AG04449 (cell line): ENCODE results near the gene NARF.

Experiments used
- CTCF ChIA-PET: fragments of 350-600 bp; formaldehyde crosslinking; extraction: SDS; loops from one replicate; lab custom pipeline; 2021; ENCODE audit warnings: antibody characterized with exemption; lab: Yijun Ruan, JAX
- POLR2A ChIA-PET: fragments of 400-600, 350-600 bp; formaldehyde crosslinking; extraction: SDS; loops from one replicate; lab custom pipeline; 2020; ENCODE audit warnings: antibody characterized with exemption, inconsistent platforms; lab: Yijun Ruan, JAX
- DNase-seq: peaks from one replicate; pipeline ENCODE4 v3.0.0-alpha.2; 2010; ENCODE audit warnings: low read depth, low spot score
- H3K4me3 ChIP-seq: 2 replicates; pipeline ENCODE4 v1.5.1; 2011; ENCODE audit warnings: low read depth, mild to moderate bottlenecking, control low read depth, low read length
- CTCF ChIP-seq: IDR thresholded peaks from one replicate; pipeline ENCODE4 v1.5.1; 2011; ENCODE audit warnings: mild to moderate bottlenecking, moderate library complexity, low read length, control low read depth, inconsistent platforms; ENCODE audit not compliant: insufficient read depth; ENCODE audit errors: missing control alignments

NARF gene

GRCh38 chr17:82495844-82496528, 37.4 kb downstream of the NARF start:
- POLR2A ChIA-PET = no interaction called here
- no peak for DNase-seq
- CTCF ChIA-PET = interaction anchor here (0.8 to 3.6 kb wide), 8 partner anchors 8 to 58 kb away, joined by 3 to 19 read pairs (median 5); no protein-coding TSS in a partner anchor
- no peak for TF ChIP-seq CTCF
- no peak overlapping the region for H3K4me3 ChIP-seq

GRCh38 chr17:82496529-82497434, 38.2 kb downstream of the NARF start:
- ChIA-PET CTCF (interaction anchor here (0.8 to 3.6 kb wide), 5 partner anchors 7 to 57 kb away, joined by 3 to 19 read pairs (median 5); no protein-coding TSS in a partner anchor), POLR2A (interaction anchor here (0.6 kb wide), 1 partner anchor 71 kb away, joined by 3 read pairs; no protein-coding TSS in a partner anchor)
- no peak for DNase-seq
- H3K4me3 ChIP-seq = peak overlapping the region; percentile 67
- TF ChIP-seq CTCF = no peak

- H3K4me3 ChIP-seq = peak overlapping the region; percentile 62
- DNase-seq = no peak
- ChIA-PET POLR2A (interaction anchor here (0.6 kb wide), 1 partner anchor 72 kb away, joined by 3 read pairs; no protein-coding TSS in a partner anchor), CTCF (interaction anchor here (0.9 to 3.6 kb wide), 3 partner anchors 51 to 146 kb away, joined by 3 to 19 read pairs (median 3); no protein-coding TSS in a partner anchor)
- TF ChIP-seq CTCF = no peak
Measured at GRCh38 chr17:82497483-82498405, 39.2 kb downstream of the NARF start.

- no peak for DNase-seq
- no peak overlapping the region for H3K4me3 ChIP-seq
- ChIA-PET CTCF (interaction anchor here (3.3 kb wide), 1 partner anchor 7 kb away, joined by 12 read pairs; no protein-coding TSS in a partner anchor), POLR2A (no interaction called here)
- TF ChIP-seq CTCF = no peak
Measured at GRCh38 chr17:82502207-82502606, 43.7 kb downstream of the NARF start.

- no peak overlapping the region for H3K4me3 ChIP-seq
- no peak for DNase-seq
- POLR2A ChIA-PET = no interaction called here
- CTCF ChIA-PET = interaction anchor here (0.9 to 3.3 kb wide), 2 partner anchors 8 to 11 kb away, joined by 3 to 12 read pairs; no protein-coding TSS in a partner anchor
- no peak for TF ChIP-seq CTCF
Measured at GRCh38 chr17:82503094-82503727, 44.7 kb downstream of the NARF start.
